Peyer's patch (tissue), 4 donors: Measurements from ENCODE around the gene TMOD1.

Experiments
- POLR2A ChIP-seq, 2 donors: fragments of 450-650 bp; IDR thresholded peaks; one replicate each; pipeline ENCODE4 v1.5.1; 2017; ENCODE audit warnings: antibody characterized with exemption in 2 of 2, mild to moderate bottlenecking in 2 of 2, moderate library complexity in 2 of 2
- TF ChIP-seq, protein P1 (sequence below), 6 experiments: fragments of 450-650 bp in 4 of 6; fragments of 200-600 bp in 2 of 6; sonication (generic) in 1 of 6; IDR thresholded peaks; one replicate each; pipeline ENCODE4 v1.5.1; 2017 to 2019; ENCODE audit warnings: antibody characterized with exemption in 6 of 6, mild to moderate bottlenecking in 3 of 6, moderate library complexity in 1 of 6

DNA sequence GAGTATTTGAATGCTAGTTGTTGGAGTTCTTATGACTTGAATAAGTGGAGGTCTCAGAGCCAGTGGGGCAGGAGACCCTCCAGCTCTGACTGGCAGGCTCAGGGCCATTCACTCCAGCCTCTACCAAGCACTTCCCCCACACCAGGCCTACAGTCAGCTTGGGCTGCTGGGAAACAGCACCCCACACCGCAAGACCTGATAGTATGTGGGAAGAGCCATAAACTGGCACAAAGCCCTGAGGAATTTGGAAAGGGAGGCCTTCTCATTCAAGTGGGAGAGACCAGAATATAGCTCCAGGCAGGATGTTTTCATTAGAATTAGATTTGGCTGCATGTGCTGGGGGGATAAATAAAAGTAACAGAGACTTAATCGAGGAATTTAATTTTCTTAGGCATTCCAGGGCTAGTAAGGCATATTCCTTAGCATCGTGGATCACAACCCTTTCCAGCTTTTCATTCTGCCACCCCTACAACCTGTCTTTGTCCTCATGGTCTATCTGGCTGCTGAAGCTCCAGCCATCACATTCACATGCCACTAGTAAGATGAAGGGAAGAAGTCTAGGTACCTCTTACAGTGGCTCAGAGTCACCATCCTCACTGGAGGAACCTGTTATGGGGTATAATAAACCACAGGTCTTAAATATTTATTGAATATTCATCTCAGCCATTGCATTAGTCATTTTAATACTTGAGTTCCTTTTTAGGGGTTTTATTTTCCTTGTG is 47.5 kb downstream of the TMOD1 start:
- TF ChIP-seq, protein P1, sequence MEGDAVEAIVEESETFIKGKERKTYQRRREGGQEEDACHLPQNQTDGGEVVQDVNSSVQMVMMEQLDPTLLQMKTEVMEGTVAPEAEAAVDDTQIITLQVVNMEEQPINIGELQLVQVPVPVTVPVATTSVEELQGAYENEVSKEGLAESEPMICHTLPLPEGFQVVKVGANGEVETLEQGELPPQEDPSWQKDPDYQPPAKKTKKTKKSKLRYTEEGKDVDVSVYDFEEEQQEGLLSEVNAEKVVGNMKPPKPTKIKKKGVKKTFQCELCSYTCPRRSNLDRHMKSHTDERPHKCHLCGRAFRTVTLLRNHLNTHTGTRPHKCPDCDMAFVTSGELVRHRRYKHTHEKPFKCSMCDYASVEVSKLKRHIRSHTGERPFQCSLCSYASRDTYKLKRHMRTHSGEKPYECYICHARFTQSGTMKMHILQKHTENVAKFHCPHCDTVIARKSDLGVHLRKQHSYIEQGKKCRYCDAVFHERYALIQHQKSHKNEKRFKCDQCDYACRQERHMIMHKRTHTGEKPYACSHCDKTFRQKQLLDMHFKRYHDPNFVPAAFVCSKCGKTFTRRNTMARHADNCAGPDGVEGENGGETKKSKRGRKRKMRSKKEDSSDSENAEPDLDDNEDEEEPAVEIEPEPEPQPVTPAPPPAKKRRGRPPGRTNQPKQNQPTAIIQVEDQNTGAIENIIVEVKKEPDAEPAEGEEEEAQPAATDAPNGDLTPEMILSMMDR (IDR thresholded peaks at IDR 0.05): no peak
- TF ChIP-seq POLR2A (IDR thresholded peaks at IDR 0.05): no peak
